Upper lobe of right lung (tissue), 1 donor: Measurements from ENCODE around the gene ANKH. TPM values are rescaled to one million over a fixed set of nuclear protein-coding genes. Genes with fewer than 3 reads are reported as not detected.

Experiments used
- ATAC-seq: fragments of 200-7000 bp; cut with Tn5 transposase; one replicate; pipeline ENCODE4 v1.9.1; 2020; ENCODE audit warnings: mild to moderate bottlenecking, moderate library complexity
- DNase-seq: peaks from one replicate; pipeline ENCODE4 v3.0.0-alpha.2; 2020
- H3K27ac ChIP-seq: fragments of 200-600 bp; one replicate; pipeline ENCODE4 v1.8.0; 2022
- H3K27me3 ChIP-seq: fragments of 200-600 bp; one replicate; pipeline ENCODE4 v1.8.0; 2022; ENCODE audit warnings: mild to moderate bottlenecking
- H3K36me3 ChIP-seq: fragments of 200-600 bp; one replicate; pipeline ENCODE4 v1.8.0; 2022
- H3K4me1 ChIP-seq: fragments of 200-600 bp; one replicate; pipeline ENCODE4 v1.8.0; 2022
- H3K4me3 ChIP-seq: fragments of 200-600 bp; one replicate; pipeline ENCODE4 v1.8.0; 2022; ENCODE audit warnings: mild to moderate bottlenecking
- H3K9me3 ChIP-seq: fragments of 200-600 bp; one replicate; pipeline ENCODE4 v1.8.0; 2022
- intact Hi-C: fragments of 100-400 bp; cut with DNase I; formaldehyde crosslinking; loops from one replicate; pipeline ENCODE4 v1.11.0; 2022
- total RNA-seq: library from RNA; stranded (reverse); fragmentation: NEBNext Ultra II Directional; extraction: Animal tissue kit (Norgen Biotek cat#: 25700); gene quantifications from one replicate; pipeline ENCODE4 v1.2.1, GENCODE V29; 2021
- TF ChIP-seq, protein P1 (sequence below): fragments of 200-600 bp; IDR thresholded peaks from one replicate; pipeline ENCODE4 v1.8.0; 2022; ENCODE audit warnings: antibody characterized with exemption
- donor health status: DM: no; HTN: yes; CAD: no; lungs with severe emphysema.

ANKH gene
- total RNA-seq, 1 donor from 2014 or later = 67.2 TPM

DNA sequence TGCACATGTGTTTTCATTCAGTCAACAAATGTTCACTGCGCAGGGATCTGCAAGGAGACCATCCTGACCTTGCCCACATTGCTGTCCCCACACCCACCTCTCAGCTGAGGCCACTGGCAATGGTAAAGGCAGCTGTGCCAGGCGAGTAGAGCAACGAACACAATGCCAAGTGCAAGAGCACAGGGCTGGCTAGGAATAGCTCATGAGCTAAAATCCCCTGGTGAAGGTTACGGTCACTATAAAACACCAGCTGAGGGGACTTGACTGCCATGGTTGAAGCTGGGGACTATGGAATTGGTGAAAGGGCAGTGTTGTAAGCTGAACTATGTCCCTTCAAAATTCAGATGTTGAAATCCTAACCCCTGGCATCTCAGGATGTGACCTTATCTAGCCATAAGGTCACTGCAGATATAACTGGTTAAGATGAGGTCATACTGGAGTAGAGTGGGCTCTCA is 111.0 kb downstream of the ANKH start:
- intact Hi-C loops = no loop called here
- no peaks in the 10 kb centered on the region for H3K4me1 ChIP-seq

DNA sequence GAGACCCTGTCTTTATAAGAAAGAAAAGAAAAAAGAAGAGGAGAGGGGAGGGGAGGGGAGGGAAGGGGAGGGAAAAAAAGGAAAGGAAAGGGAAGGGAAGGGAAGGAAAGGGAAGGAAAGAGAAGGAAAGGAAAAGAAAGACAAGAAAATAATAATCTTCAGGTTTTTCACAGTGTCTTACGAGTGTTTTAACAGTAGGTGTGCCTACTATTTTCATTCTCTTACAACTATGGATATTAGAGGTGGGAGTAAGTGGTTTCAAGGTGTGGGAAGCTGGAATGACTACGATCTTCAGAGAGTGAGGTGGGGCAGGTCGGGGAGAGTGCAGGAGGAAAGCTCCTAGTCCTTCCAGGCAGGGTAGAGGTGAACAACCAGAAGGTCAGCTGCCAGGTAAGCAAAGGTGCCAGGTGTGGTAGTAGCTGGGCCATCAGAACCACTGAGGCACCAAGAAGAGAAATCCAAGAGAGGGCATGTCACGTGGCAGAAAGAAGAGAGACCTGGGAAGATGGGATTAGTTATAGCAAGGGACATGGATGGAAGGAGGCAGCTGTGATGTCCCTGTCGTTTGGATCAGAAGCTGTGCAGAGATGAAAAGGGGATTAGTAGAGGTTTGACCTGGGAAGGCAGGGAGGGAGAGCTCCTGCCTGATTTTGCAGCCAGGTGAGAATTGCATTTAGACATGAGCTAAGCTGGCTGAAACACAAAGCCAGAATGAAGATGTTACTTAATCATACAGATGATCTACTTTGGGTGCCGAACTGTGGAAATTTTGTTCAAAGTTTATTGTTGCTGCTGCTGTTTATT is 111.6 kb downstream of the ANKH start:
- TF ChIP-seq, protein P1, sequence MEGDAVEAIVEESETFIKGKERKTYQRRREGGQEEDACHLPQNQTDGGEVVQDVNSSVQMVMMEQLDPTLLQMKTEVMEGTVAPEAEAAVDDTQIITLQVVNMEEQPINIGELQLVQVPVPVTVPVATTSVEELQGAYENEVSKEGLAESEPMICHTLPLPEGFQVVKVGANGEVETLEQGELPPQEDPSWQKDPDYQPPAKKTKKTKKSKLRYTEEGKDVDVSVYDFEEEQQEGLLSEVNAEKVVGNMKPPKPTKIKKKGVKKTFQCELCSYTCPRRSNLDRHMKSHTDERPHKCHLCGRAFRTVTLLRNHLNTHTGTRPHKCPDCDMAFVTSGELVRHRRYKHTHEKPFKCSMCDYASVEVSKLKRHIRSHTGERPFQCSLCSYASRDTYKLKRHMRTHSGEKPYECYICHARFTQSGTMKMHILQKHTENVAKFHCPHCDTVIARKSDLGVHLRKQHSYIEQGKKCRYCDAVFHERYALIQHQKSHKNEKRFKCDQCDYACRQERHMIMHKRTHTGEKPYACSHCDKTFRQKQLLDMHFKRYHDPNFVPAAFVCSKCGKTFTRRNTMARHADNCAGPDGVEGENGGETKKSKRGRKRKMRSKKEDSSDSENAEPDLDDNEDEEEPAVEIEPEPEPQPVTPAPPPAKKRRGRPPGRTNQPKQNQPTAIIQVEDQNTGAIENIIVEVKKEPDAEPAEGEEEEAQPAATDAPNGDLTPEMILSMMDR = no peak
- Histone ChIP-seq H3K27me3 (no peaks in the 10 kb centered on the region), H3K36me3 (peaks cover 11% of the 10 kb centered on the region), H3K27ac (no peak overlapping the region), H3K4me3 (no peak overlapping the region), H3K4me1 (no peaks in the 10 kb centered on the region), H3K9me3 (no peaks in the 10 kb centered on the region)
- no peak for ATAC-seq
- DNase-seq = no peak
- intact Hi-C loops = no loop called here

More for the DNA sequence above, 111.0 kb downstream of the ANKH start:
- TF ChIP-seq, protein P1 = no peak
- H3K4me3 ChIP-seq = no peak overlapping the region
- H3K27me3 ChIP-seq = no peaks in the 10 kb centered on the region
- H3K27ac ChIP-seq = no peak overlapping the region
- no peaks in the 10 kb centered on the region for H3K9me3 ChIP-seq
- H3K36me3 ChIP-seq = peaks cover 7% of the 10 kb centered on the region
- DNase-seq = no peak
- no peak for ATAC-seq

DNA sequence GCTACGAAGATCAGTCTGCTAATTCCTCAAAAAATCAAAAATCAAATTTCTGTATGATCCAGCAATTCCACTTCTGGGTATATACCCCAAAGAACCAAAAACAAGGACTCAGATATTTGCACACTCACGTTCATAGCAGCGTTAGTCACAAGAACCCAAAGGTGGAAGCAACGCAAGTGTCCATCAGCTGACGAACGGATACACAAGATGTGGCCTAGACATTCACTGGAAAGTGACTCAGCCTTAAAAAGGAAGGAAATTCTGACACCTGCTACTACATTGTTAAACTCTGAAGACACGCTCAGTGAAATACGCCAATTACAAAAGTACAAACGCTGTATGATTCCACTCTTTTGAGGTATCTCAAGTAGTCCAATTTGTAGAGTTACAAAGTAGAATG is 113.7 kb downstream of the ANKH start:
- H3K4me3 ChIP-seq = no peak overlapping the region
- no peaks in the 10 kb centered on the region for H3K27me3 ChIP-seq
- no peak for DNase-seq
- no peak overlapping the region for H3K27ac ChIP-seq
- ATAC-seq = peak; percentile 56
- H3K9me3 ChIP-seq = no peaks in the 10 kb centered on the region
- peaks cover 12% of the 10 kb centered on the region for H3K36me3 ChIP-seq
- intact Hi-C loops = no loop called here
- no peaks in the 10 kb centered on the region for H3K4me1 ChIP-seq
- TF ChIP-seq, protein P1 = no peak

DNA sequence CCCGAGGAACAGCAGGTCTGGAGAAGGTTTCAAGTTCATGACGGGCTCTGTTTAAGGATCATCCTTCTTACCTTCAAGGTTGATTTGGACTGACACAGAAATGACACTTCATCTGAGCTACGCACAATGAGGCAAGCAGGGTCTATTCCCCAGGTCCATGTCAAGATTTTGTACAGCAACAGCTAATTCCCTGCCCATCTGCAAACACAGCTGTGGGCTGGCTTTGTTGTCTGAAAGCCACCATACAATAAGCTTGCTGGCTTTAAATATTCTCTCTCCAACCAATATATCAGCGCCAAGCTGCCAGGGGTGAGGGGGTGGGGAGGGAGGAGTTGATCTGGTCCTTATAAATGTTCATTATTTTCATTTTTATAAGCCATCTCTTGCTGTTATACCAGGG is 115.1 kb downstream of the ANKH start:
- intact Hi-C loops = no loop called here
- TF ChIP-seq, protein P1 = no peak
- no peak overlapping the region for H3K4me3 ChIP-seq
- H3K27ac ChIP-seq = no peak overlapping the region
- DNase-seq = no peak
- H3K4me1 ChIP-seq = no peaks in the 10 kb centered on the region
- ATAC-seq = no peak
- no peaks in the 10 kb centered on the region for H3K9me3 ChIP-seq
- no peaks in the 10 kb centered on the region for H3K27me3 ChIP-seq
- peaks cover 12% of the 10 kb centered on the region for H3K36me3 ChIP-seq

DNA sequence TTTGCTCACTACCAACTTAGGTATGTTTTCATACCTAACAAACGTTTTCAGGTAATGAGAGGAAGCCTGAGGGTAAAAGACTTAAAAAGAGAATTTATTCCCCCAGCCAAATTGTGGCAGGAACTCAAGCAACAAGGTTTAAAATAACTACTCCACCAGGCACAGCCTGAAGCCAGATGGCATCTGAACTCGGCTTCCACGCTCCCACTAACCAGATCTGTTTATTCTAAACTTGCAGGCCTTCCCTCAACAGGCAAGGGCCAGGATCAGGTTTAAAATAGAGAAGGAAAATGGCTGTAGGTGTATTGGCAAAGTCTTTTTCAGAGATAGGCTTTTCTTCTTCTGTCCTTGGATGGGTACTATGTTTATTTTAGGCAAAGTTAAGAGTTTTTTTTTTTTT is 117.6 kb downstream of the ANKH start:
- Histone ChIP-seq H3K36me3 (peaks cover 26% of the 10 kb centered on the region), H3K9me3 (no peaks in the 10 kb centered on the region), H3K27me3 (no peaks in the 10 kb centered on the region), H3K4me1 (no peaks in the 10 kb centered on the region), H3K27ac (no peak overlapping the region), H3K4me3 (no peak overlapping the region)
- ATAC-seq (no peak), DNase-seq (no peak)
- TF ChIP-seq, protein P1 = no peak
- intact Hi-C loops = no loop called here
